ENCODE results near the gene DNAL4.

The DNAL4 gene

DNA sequence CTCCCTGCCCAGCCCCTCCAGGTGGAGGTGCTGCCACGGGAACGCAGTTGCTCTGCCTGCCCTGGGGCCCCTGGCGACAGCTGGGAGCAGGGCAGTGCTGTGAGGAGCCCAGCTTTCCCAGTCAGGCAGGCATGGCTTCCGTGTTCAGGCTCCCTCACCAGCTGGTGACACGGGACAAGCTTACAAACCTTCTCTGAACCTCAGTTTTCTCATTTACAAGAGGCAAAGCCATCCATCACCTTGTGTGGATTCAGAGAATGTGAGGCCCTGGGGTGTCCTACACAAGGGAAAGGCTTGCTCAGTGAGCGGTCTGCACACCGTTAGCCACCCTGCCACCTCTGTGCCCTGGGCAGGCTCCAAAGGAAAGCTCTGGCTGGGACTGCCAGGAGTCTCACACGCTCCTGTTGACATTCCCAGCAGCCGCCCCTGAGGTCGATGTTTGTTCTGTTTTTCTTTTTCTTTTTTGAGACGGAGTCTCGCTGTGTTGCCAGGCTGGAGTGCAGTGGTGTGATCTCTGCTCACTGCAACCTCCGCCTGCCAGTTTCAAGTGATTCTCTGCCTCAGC lies 61.6 kb downstream of the DNAL4 start:
- DNase-seq (no peak), ATAC-seq (ENCODE audit: insufficient read depth, low read depth) (no peak)
- Histone ChIP-seq H3K4me3 (ENCODE audit: low read depth in 1 of 2, low read length in 2 of 2) (no peak overlapping the region), H3K27me3 (ENCODE audit: insufficient read depth, low read length, poor library complexity) (no peaks in the 10 kb centered on the region), H3K4me1 (ENCODE audit: insufficient read depth, low read length) (no peaks in the 10 kb centered on the region), H3K36me3 (ENCODE audit: insufficient read depth, low read length) (peaks cover 98% of the 10 kb centered on the region), H3K4me2 (ENCODE audit: insufficient read depth, low read length) (no peak overlapping the region), H3K9ac (ENCODE audit: low read depth, low read length) (no peak overlapping the region), H3K79me2 (ENCODE audit: insufficient read depth, low read length) (no peaks in the 10 kb centered on the region), H3K27ac (ENCODE audit: low read length) (no peak overlapping the region), H4K20me1 (ENCODE audit: insufficient read depth, low read length) (peaks cover 43% of the 10 kb centered on the region), H3K9me3 (ENCODE audit: insufficient read depth, low read length, severe bottlenecking) (no peaks in the 10 kb centered on the region), H2AFZ (ENCODE audit: low read depth, low read length) (no peak overlapping the region)
- TF ChIP-seq, protein P1, sequence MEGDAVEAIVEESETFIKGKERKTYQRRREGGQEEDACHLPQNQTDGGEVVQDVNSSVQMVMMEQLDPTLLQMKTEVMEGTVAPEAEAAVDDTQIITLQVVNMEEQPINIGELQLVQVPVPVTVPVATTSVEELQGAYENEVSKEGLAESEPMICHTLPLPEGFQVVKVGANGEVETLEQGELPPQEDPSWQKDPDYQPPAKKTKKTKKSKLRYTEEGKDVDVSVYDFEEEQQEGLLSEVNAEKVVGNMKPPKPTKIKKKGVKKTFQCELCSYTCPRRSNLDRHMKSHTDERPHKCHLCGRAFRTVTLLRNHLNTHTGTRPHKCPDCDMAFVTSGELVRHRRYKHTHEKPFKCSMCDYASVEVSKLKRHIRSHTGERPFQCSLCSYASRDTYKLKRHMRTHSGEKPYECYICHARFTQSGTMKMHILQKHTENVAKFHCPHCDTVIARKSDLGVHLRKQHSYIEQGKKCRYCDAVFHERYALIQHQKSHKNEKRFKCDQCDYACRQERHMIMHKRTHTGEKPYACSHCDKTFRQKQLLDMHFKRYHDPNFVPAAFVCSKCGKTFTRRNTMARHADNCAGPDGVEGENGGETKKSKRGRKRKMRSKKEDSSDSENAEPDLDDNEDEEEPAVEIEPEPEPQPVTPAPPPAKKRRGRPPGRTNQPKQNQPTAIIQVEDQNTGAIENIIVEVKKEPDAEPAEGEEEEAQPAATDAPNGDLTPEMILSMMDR (IDR thresholded peaks at IDR 0.05; ENCODE audit: borderline replicate concordance, extremely low read depth, low read length, poor library complexity, severe bottlenecking), result no peak
- no peak for TF ChIP-seq EZH2 (IDR thresholded peaks at IDR 0.05; ENCODE audit: borderline replicate concordance, low read depth, low read length, severe bottlenecking)

DNA sequence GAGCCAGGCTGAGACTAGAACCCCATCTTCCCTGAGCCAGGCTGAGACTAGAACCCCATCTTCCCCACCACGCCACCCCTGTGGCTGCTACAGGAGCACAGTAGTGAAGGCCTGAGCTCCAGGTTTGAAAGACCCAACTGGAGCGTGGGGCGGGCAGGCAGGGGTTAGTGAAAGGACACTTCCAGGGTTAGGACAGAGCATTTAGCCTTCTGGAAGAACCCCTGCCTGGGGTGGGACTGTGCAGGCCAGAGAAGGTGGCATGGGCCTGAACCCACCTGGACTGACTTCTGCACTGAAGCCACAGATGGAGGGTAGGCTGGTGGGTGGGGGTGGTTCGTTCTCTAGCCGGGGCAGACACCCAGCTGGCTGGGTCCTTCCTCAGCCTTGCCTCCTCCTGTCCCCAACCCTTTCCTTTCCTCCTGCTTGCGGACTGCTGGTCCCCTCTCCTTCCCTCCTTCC lies 62.2 kb downstream of the DNAL4 start:
- Histone ChIP-seq H3K4me1 (ENCODE audit: insufficient read depth, low read length) (no peaks in the 10 kb centered on the region), H4K20me1 (ENCODE audit: insufficient read depth, low read length) (peaks cover 38% of the 10 kb centered on the region), H3K4me3 (ENCODE audit: low read depth in 1 of 2, low read length in 2 of 2) (no peak overlapping the region), H3K27me3 (ENCODE audit: insufficient read depth, low read length, poor library complexity) (no peaks in the 10 kb centered on the region), H3K36me3 (ENCODE audit: insufficient read depth, low read length) (peaks cover 98% of the 10 kb centered on the region), H3K79me2 (ENCODE audit: insufficient read depth, low read length) (no peaks in the 10 kb centered on the region), H2AFZ (ENCODE audit: low read depth, low read length) (no peak overlapping the region), H3K27ac (ENCODE audit: low read length) (no peak overlapping the region), H3K9me3 (ENCODE audit: insufficient read depth, low read length, severe bottlenecking) (no peaks in the 10 kb centered on the region), H3K9ac (ENCODE audit: low read depth, low read length) (no peak overlapping the region), H3K4me2 (ENCODE audit: insufficient read depth, low read length) (no peak overlapping the region)
- DNase-seq (no peak), ATAC-seq (ENCODE audit: insufficient read depth, low read depth) (peak; percentile 1; the same call in 1 of the 3 replicates)
- no peak for TF ChIP-seq EZH2 (IDR thresholded peaks at IDR 0.05; ENCODE audit: borderline replicate concordance, low read depth, low read length, severe bottlenecking)
- TF ChIP-seq, protein P1 (IDR thresholded peaks at IDR 0.05; ENCODE audit: borderline replicate concordance, extremely low read depth, low read length, poor library complexity, severe bottlenecking), result no peak

DNA sequence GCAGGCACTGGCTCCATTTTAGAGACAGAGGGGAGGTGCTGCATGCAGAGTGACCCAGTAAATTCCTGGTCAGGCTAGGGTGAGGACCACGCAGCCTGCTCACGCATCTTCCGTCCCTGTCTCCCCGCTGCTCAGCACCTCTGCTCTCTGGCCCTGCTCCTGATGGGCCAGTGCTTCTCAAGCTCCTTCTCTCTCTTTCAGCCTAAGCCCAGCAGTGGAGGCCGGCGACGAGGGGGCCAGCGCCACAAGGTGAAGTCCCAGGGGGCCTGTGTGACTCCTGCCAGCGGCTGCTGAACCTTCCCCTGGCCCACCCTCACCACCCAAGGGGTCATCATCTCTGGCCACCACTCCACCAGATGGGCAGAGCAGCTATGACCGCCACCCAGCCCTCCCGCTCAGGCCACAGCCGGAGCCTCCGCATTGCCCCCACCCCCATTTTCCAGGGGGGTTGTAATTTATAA lies 63.5 kb downstream of the DNAL4 start:
- H3K27ac ChIP-seq (ENCODE audit: low read length), result no peak overlapping the region
- no peak for DNase-seq
- H4K20me1 ChIP-seq (ENCODE audit: insufficient read depth, low read length), result peaks cover 35% of the 10 kb centered on the region
- no peaks in the 10 kb centered on the region for H3K79me2 ChIP-seq (ENCODE audit: insufficient read depth, low read length)
- no peak overlapping the region for H3K4me3 ChIP-seq (ENCODE audit: low read depth in 1 of 2, low read length in 2 of 2)
- H2AFZ ChIP-seq (ENCODE audit: low read depth, low read length), result no peak overlapping the region
- H3K4me1 ChIP-seq (ENCODE audit: insufficient read depth, low read length), result no peaks in the 10 kb centered on the region
- no peaks in the 10 kb centered on the region for H3K27me3 ChIP-seq (ENCODE audit: insufficient read depth, low read length, poor library complexity)
- no peak for TF ChIP-seq EZH2 (IDR thresholded peaks at IDR 0.05; ENCODE audit: borderline replicate concordance, low read depth, low read length, severe bottlenecking)
- TF ChIP-seq, protein P1 (IDR thresholded peaks at IDR 0.05; ENCODE audit: borderline replicate concordance, extremely low read depth, low read length, poor library complexity, severe bottlenecking), result no peak
- H3K4me2 ChIP-seq (ENCODE audit: insufficient read depth, low read length), result no peak overlapping the region
- H3K36me3 ChIP-seq (ENCODE audit: insufficient read depth, low read length), result peaks cover 98% of the 10 kb centered on the region
- H3K9me3 ChIP-seq (ENCODE audit: insufficient read depth, low read length, severe bottlenecking), result no peaks in the 10 kb centered on the region
- H3K9ac ChIP-seq (ENCODE audit: low read depth, low read length), result no peak overlapping the region
- no peak for ATAC-seq (ENCODE audit: insufficient read depth, low read depth)
